NCI-H2107 treated with DMSO at 0.1 percent for 48 hours (cell line): ENCODE measurements around the gene UIMC1.
"Not testable (repeated sequence)": the region's sequence is repeated elsewhere in the genome, so short reads cannot be mapped to it uniquely, and the experiment has no call there.

Experiments
- DNase-seq: peaks from one replicate; lab custom pipeline; 2025; ENCODE audit not compliant: unreplicated experiment; lab: John Stamatoyannopoulos, UW

The UIMC1 gene

DNA sequence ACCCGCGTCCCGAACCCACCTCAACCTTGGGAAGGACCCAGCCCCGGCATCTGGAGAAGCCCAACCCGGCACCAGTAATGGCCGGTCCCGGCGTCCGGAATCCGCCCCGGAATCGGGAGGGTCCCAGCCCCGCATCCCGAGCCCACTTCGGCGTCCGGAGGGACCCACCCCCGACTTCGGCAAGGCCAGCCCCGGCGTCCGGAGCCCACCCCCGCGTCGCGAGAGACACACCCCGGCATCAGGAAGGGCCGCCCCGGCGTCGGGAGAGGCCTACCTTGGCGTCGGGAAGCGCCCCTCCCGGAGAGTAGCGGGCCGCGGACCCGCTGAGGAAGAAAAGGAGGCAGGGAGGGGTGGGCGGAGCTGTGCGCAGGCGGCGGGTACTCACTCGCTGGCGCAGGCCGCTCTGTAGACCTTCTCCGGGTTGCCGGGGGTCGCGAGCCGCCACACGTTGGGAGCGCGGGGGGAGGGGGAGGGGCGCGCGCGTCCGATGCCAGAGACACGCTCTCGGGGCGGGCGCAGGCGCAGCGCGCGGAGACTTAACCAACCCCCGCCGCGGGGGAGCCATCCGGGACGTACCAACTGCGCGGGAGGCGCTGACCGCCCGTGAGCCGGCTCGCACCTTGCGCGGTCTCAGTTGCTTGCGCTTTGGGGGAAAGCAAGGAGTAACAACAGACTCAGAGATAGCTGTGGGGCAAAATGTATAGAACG is at the start of gene UIMC1:
TSS of gene UIMC1 (minus strand) at position 515 of the 708 bp plus-strand sequence. CDS start 24,164 bp downstream, outside the sequence.
- peak; percentile 44 for DNase-seq

DNA sequence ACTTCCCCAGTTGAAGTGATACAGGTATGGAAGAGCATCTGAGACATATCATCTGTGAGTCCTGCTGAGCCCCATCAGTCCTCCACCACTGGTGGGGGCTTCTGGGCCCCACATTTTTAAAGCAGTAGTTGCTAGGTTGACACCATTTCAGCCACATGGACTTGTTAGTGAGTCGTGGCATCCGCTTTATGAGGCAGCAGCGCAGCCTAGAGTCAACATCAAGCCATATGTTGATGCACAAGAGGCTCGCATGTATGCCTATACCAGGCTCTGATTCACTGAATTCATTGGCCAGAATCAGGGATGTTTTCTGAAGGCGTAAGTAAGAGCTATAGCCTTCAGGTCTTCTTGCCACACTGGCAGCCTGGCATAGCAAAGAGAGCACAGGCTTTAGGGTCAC is 42.7 kb upstream of the UIMC1 start:
- no peak for DNase-seq

DNA sequence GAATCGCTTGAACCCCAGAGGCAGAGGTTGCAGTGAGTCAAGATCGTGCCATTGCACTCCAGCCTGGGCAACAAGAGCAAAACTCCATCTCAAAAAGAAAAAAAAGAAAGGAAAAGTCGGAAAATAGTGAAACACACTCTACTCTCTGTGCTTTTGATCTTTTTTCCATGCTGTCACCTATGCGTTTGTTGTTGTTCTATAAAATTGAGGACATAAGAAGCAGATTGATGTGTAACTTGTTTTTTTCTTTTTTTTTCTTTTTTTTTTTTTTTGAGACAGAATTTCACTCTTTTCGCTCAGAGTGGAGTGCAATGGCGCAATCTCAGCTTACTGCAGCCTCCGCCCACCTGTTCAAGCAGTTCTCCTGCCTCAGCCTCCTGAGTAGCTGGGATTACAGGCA is 42.0 kb upstream of the UIMC1 start:
- not testable (repeated sequence) for DNase-seq

DNA sequence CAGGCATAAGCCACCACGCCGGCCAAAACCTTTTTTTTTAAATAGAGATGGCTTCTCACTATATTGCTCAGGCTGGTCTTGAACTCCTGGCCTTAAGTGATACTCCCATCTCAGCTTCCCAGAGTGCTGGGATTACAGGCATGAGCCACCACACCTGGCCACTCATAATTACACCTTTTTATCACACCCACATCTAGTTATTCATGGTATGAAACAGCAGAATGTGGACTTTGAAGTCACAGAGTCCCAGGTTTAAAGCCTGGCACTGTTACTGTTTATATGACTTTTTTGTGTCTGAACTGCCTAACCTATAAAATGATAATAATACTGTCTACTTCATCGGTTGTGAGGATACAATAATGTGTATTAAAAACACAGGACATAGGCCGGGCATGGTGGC is 39.1 kb upstream of the UIMC1 start:
- DNase-seq, result no peak

DNA sequence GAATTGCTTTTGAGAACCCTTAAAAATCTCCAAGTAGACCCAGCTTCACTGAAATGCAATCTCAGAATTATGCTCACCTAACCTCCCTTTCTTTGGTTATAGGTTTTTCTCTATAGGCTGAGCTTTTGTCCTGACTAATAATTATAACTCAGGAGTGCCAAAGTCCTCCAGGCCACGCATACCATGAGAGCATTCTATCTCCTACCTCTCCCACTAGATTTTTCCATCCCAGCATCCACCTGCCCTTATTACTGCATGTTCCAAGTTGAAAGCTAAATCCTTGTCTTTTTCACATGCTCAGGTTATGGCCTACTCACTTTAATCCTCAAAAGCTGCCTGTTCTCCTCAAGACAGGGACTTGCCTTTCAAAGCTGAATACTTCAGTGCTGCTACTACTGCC is 38.1 kb upstream of the UIMC1 start:
- DNase-seq, result no peak

DNA sequence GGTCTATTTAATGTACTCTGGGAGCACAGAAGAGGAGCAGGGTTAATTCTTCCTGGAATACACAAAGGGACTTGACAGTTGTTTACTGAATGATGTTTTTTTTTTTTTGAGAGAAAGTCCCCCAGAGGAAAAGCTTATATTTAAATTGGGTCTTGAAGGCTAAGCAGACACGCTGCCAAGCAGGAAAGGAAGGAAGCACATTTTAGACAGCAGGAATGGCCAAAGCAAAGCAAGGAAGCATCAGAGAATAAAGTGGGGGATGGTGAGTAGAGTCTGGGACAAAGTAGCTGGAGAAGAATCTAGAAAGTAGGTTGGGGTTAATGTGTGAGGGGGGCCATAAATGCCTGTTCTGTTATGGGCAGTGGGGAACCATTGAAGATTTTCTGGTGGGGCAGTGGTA is 37.4 kb upstream of the UIMC1 start:
- DNase-seq, result no peak

DNA sequence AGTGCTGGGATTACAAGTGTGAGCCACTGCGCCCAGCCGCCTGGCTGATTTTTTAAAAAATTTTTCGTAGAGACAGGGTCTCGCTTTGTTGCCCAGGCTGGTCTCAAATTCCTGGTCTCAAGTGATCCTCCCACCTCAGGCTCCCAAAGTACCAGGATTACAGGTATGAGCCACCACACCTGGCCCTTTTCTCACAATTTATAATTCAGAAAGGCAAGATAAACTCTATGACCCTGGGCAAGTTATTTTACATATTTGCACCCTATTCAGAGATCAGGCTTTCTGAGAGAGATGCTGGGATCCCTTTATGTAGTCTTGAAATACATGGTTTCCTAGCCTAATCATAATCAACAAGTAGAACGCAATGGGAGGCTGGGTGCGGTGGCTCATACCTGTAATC is 36.5 kb upstream of the UIMC1 start:
- no peak for DNase-seq

DNA sequence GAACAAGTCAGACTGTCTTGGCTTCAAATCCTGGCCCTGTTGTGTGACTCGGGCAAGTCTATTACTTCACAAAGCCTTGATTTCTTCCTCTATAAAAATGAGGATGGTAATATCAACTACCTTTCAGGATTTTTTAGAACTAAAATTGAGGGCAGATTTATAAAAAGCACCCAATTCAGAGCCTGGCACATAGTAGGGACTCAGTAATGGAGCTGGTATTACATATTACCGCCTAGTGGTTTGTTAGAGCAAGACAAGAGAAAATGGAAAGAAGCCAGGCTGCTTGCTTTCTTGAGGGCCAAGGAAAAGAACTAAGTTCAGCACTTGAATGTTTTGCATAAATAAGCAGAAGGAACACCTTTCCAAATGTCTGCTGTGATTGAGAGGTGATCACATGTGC is 35.4 kb upstream of the UIMC1 start:
- DNase-seq, result no peak

DNA sequence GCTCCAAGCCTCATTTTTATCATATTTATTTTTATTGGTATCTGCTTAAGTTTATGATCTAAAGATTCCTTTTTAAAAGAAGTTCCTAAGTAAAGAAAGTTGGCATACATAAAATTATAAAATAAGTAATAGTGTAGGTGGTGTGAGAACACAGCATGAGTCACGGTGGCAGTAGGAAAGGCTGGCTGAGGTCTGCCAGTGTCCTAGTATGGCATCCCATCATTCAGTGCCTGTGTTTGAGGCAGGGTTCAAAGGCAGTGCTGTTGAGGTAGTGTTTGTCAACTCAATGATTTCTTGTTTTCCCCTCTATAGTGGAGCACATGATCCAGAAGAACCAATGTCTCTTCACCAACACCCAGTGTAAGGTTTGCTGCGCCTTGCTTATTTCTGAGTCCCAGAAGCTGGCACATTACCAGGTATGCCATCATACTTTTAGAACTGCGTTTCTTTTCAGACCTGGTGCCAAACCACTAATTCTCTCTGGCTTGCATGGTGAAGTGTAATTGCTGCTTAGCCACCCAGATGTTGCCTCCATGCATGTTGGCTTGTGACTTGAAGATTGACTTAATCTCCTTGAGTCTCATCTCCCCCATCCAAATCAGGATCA is 34.3 kb upstream of the UIMC1 start:
- DNase-seq, result no peak

DNA sequence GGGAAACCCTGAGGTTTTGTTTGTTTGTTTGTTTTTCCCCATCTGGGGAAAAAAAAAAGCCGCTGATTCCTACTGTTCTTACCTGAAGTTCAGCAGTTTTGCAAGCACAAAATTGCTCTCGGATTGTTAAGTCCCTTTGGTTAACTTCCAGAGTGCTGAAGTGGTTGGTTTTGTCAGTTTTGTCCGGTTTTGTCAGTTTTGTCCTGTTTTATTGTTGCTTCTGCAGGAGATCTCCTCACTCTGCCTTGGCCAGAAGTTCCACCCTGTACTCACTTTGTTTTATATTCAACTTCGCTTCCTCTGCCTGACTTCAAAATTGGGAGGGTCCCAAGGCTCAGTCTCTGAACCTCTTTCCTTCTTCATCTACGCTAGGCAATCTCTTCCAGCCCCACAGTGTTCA is 30.3 kb upstream of the UIMC1 start:
- no peak for DNase-seq

DNA sequence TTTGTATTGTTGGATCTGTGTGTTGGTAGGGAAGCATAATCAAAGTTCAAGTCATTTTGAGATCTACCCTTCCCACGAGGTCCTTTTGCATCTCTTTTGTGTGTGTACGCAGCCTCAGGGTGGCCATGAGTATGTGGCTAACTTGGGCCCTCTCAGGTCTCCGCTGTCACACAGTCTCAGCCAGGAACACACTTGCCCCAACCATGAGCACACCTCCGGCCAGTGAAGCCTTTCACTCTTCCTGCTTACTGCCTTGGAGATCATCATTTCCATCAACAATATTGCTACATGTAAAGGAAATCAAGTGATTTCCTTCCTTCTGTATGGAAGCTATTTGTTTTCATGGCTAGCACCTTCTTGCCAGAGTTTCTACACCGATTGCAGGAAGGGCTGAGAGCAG is 29.9 kb upstream of the UIMC1 start:
- DNase-seq, result no peak

DNA sequence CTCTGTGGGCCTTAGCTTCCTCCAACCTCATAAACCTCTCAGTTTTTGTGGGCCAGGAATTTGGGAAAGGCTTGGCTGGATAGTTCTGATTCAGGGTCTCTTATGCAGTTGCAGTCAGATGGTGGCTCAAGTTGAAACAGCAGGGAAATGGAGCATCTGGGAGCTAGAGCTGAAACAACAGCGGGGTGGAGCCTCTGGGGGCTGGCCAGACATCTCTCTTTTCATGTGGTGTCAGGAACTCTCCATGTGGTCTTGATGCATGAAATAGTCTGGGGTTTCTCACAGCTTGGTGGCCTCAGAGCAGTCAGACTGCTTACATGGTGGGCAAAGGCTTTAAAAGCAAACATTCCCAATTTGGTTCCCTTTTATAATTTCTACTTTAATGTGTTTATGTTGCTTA is 29.4 kb upstream of the UIMC1 start:
- DNase-seq, result no peak

DNA sequence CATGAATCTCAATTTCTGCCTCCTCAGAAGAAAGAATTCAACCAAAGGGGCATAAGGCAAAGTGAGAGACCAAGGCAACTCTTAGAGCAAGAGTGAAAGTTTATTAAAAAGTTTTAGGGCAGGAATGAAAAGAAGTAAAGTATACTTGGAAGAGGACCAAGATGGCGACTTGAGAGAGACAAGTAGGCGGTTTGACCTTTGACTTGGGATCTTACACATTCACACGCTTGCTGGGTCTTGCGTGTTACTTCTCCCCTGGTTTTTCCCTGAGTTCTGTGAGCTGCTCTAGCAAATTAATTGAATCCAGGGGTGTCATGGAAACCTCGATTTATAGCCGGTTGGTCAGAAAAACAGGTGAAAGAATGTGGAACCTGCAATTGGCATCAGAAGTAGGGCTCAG is 22.9 kb upstream of the UIMC1 start:
- no peak for DNase-seq

DNA sequence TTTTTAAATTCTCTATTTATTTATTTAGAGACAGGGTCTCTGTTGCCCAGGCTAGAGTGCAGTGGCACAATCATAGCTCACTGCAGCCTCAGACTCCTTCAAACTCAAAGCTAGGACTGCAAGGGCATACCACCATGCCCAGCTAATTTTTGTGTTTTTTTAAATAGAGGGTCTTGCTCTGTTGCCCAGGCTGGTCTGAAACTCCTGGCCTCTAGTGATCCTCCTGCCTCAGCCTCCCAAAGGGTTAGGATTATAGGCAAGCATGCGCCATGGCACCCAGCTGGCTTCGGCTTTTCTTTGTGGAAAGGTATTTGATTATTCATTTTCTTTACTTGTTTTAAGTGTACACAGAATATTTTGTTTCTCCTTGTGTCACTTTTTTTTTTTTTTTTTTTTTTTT is 21.1 kb upstream of the UIMC1 start:
- DNase-seq, result no peak

DNA sequence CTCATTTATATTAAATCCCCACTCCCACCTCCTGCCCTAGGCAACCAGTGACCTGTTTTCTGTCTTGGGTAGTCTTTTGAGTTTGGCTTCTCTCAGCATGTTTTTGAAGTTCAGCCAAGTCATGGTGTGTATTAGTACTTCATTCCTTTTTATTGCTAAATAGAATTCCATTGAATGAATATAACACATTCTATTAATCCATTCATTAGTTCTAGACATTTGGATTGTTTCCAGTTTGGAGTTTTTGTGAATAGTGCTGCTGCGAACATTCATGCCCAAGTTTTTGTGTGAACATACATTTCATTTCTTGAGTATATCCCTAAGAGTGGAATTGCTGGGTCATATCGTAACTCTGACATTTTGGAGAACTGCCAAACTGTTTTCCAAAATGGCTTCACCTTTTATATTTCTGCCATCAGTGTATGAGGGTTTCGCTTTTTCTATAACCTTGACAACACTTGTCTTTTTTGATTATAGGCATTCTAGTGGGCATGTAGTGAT is 18.6 kb upstream of the UIMC1 start:
- DNase-seq, result no peak

DNA sequence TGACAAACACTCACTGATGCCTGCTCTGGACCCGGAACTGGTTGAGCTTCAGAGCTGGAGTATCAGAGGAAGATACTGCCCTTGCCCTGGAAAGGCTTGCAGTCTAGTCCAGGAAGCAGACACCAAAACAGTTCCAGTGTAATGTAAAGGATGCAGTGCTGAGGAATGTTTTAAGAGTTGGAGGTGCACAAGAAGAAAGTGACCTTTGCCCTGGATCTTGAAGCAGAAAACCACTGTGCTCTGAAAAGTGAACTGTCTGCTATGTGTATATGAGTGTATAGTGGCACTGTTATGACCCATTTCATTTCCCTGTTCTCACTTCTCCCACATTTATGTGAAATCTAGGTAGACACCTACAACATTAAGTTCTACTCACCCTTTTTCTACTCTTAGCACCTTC is 18.0 kb upstream of the UIMC1 start:
- no peak for DNase-seq

DNA sequence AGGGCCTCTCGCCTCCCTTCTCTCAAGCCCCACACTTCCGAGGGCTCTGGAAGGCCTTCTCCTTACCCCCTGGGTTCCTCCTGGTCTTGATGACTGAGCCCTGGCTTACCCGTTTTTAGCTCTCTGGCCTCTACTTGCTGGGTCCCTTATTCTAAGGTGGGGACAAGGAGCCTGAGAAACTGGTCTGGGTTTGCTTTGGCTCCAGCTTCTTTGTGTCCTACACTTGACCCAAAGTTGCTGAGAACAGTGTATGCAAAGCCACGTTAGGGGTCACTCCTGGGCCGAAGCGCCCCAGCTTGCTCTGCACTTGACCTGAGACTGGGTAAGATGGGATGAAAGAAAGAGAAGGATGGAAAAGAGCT is 16.7 kb upstream of the UIMC1 start:
- no peak for DNase-seq

DNA sequence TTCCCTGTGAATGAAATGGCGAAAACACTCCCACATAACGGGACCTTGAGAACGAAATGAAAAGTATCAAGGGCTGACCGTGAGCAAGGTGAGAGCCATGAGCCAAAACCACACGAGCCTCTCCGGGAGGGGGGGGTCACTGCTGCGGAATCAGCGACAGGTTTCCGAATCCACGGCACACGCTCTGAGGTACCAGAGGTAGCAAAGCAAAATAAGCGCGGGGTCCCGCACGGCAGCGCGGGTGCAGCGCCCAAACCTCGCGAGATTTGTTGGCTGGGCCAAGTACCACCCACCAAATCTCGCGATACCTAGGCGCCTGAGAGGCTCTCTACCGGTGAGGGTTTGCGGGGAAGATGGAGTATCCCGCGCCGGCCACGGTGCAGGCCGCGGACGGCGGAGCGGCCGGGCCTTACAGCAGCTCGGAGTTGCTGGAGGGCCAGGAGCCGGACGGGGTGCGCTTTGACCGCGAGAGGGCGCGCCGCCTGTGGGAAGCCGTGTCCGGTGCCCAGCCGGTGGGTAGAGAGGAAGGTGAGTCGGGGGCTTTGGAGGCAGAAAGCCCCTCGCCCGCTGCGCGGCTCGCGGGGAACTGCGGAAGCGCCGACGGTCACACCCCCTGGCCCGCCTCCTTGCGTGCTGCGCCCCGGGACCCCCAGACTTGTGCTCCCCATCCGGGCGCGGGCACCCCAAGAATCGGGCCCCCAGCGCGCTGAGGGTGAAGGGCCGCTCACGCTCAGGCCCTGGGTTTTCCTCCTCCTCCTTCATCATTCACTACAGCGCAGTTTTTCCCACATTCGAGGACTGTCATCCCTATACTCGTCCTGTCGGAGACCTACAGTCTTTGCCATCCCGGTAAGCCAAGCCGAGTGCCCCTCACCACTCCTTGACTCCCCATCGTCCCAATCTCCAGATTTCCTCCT is 16.1 kb upstream of the UIMC1 start, which contains the start of gene ZNF346:
TSS of gene ZNF346 (plus strand) at position 311 of the 917 bp plus-strand sequence. CDS start at position 354, 43 bp downstream.
- DNase-seq, result peak; percentile 50

DNA sequence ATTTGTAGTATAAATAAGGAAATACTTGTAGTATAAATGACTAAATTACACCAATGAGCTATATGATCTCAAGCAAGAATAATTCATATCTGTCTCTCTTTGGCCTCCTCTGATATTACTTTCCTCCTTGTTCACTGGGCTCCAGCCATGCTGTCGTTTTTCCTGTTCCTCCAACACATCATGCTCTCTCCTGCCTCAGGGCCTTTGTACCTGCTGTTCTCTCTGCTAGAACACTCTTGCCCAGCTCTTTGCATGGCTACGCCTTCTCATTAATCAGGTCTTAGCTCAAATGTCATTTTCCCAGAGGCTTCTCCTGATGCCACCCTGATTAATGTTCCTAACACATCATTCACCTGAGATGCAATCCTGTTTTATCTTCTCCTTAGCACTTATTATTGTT is 13.5 kb upstream of the UIMC1 start:
- DNase-seq, result no peak

DNA sequence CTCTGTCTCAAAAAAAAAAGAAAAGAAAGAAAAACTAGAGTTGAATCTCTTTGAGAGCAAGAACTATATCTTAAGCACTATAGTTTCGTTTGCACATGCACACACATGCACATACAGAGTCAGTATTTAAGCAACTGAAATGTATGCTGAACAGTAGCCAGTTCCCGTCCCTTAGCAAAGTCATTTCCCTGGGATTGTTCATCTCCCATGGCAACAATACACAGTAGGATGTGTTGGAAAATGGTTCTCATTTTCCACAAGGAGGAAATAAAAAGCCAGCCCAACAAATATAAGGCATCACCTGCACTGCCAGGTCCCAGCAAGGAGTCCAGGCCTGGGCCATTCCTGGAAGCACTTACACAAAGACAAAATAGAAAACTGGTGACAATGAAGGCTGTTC is 11.8 kb upstream of the UIMC1 start:
- no peak for DNase-seq

DNA sequence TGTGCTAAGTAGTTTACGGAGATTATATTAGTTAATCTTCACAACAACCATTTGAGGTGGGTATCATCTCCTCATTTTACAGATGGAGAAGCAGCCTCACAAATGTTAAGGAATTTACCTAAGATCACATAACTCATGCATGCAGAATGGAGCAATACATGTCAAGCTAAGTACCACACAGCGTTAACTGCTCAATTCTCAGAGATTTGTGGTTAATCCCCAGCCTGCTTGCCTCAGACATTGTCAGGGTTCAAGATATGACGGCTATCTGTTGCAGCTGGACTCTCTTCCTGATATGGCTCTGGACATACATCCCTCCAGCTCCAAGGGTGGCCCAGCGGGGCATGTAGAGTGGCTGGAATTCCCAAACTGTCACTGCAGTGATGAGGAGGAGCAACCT is 8.6 kb upstream of the UIMC1 start:
- no peak for DNase-seq

DNA sequence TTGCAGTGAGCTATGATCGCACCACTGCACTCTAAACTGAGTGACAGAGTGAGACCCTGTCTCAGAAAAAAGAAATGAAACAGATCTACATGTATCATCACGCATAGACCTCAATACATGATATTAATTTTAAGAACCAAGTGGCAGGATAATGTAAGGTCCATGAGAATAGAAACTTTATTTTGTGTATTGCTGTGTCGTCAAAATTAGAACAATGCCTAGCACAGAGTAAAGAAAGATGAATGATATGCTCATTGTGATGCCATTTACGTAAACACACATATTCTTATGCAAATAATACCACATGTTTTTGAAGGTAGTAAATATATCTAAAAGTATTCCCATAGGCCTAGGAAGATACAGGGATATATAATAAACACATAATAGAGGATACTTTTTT is 3.6 kb upstream of the UIMC1 start:
- DNase-seq, result no peak
